ENCODE data around the gene FAM110A.
A peak's percentile ranks its signal among the peaks of the same experiment; 100 is the strongest.

- TF ChIP-seq CTCF (IDR thresholded peaks at IDR 0.05) (peak in 1 of 4 experiments; percentile 10), POLR2A (IDR thresholded peaks at IDR 0.05) (no peak), POLR2AphosphoS5 (IDR thresholded peaks at IDR 0.05) (no peak)
These were observed 430 bp upstream of the FAM110A start for GRCh38 chr20:833121-833449.
